Measurements from ENCODE around the gene CCDC57. TPM values are rescaled to one million over a fixed set of nuclear protein-coding genes. Genes with fewer than 3 reads are reported as not detected.

Gene CCDC57
- total RNA-seq, 2 donors from 2014 or later: 19.4 to 58.1 TPM

DNA sequence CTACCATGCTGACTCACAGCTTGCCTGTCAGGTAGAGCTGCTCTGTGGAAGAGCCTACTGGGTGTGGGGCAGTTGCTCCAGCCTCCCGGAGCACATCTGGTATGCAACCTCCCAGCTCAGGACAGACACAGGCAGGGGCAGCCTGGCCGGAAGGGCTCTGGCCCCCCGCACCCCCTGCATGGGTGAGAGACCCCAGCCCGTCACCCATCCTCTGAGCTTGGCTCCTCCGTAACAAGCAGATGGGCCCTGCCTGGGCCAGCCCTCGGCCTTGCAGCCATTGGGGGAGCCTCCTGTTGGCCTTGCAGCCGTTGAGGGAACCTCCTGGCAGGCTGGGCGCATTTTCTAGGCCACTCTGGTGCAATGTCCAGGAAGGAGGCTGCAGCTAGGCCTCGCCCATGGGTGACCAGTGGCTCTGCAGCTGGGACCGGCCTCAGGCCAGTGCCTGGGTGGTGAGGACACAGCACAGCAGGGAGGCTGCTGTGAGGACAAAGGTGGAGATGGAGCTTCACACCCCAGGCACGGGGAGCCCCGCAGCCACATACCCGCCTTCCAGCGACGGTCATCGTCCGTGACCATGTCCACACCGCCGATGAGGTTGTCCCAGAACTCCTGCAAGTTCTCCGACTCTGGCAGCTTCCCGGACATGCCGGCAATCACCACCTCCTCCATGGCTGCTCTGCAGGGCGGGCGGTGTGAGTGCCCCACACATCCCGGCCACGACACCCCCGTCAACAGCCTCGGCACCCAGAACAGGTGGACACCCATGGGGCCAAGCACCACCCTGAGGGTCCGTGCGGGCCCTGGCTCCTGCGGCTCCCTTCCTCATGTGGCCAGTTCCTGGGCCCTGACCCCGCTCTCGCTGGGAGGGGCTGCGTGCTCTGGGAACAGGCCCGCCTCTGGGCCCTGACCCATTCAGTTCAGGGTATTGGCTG lies 116.6 kb downstream of the CCDC57 start:
- peak overlapping the region; percentile 80 for H3K4me3 ChIP-seq
- DNase-seq (ENCODE audit: low spot score): no peak
- TF ChIP-seq, protein P1, sequence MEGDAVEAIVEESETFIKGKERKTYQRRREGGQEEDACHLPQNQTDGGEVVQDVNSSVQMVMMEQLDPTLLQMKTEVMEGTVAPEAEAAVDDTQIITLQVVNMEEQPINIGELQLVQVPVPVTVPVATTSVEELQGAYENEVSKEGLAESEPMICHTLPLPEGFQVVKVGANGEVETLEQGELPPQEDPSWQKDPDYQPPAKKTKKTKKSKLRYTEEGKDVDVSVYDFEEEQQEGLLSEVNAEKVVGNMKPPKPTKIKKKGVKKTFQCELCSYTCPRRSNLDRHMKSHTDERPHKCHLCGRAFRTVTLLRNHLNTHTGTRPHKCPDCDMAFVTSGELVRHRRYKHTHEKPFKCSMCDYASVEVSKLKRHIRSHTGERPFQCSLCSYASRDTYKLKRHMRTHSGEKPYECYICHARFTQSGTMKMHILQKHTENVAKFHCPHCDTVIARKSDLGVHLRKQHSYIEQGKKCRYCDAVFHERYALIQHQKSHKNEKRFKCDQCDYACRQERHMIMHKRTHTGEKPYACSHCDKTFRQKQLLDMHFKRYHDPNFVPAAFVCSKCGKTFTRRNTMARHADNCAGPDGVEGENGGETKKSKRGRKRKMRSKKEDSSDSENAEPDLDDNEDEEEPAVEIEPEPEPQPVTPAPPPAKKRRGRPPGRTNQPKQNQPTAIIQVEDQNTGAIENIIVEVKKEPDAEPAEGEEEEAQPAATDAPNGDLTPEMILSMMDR (IDR thresholded peaks at IDR 0.05): no peak
- no peaks in the 10 kb centered on the region for H3K27me3 ChIP-seq (replicated peaks; ENCODE audit: insufficient read depth)
- no peak overlapping the region for H3K27ac ChIP-seq
- no peaks in the 10 kb centered on the region for H3K9me3 ChIP-seq
- H3K36me3 ChIP-seq: peaks cover 31% of the 10 kb centered on the region
- peaks cover 19 to 29% of the 10 kb centered on the region in 2 donors for H3K4me1 ChIP-seq (ENCODE audit: control insufficient read depth in 1 of 2, low read depth in 2 of 2)
- ATAC-seq (ENCODE audit: insufficient number of reproducible peaks, low FRiP score, low read depth): no peak

DNA sequence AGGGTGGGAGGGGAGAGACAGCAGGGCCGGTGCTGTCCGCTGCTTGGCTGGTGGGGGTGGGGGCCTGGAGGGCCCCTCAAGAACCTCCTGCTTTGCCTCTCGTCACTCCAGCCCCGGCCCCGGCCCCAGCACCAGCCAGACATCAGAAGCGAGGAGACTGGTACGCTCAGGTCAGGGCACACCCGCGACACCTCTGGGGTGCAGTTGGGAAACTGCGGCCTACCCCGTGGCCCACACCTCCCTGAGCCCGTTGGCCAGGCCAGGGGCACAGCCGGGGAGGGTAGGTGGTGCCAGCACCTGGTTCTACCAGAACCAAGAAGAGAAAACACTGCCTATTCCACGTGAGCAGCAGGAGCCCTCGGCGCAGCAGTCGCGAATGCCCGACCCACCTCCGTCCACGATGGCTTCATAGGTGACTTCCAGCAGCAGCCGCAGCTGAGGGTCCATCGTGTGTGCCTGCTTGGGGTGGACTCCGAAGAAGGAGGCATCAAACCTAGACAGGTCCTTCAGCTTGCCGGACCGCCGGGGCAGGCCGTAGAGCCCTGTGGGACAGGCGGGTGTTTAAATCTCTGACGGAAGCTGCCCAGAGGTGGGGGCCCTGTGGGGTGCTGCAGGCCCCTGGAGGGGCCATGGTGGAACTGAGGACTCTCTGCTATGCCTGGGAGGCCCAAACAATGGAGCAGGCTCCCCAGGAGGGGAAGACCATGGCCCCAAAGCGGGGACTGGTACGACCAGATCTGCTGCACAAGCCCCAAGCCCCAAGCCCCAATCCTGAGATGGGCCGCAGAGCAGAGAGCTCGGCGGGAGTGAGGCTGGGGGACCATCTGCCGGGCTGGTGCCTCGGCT lies 117.5 kb downstream of the CCDC57 start:
- Histone ChIP-seq H3K4me3 (no peak overlapping the region), H3K27ac (no peak overlapping the region), H3K4me1 (ENCODE audit: control insufficient read depth in 1 of 2, low read depth in 2 of 2) (peaks cover 19 to 29% of the 10 kb centered on the region in 2 donors), H3K9me3 (no peaks in the 10 kb centered on the region), H3K27me3 (replicated peaks; ENCODE audit: insufficient read depth) (no peaks in the 10 kb centered on the region), H3K36me3 (peaks cover 40% of the 10 kb centered on the region)
- ATAC-seq (ENCODE audit: insufficient number of reproducible peaks, low FRiP score, low read depth) (no peak), DNase-seq (ENCODE audit: low spot score) (no peak)
- TF ChIP-seq, protein P1 (IDR thresholded peaks at IDR 0.05): no peak

DNA sequence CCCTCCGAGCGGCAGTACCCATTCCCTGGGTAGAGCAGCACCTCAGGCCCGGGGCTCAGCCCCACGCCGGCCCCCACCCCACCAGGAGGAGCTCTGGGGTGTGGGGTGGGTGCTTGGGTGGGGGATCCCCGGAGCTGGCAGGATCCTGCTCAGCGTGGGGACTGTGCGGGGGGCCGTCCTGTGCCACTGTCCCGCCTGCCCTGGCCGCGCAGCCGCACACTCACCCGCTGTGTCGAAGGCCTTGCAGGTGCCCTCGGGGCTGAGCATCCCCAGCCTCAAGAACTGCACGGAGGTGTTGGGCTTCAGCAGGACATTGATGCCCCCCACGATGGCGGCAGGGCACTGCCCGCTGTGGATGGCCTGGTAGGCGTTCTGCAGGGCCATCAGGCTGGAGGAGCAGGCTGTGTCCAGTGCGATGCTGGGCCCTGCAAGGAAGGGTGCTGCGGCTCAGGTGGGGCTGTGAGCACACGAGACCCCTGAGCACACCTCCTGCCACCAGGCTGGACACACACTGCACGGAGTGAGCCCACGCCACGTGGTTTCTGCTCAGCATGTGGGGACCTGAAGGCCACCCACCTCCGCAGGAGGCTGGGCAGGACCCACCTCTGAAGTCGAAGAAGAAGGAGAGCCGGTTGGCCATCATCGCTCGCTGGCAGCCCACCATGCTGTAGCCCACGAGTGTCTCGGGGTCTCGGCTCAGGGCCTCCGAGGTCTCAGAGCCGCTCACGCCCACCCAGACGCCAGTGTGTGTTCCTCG lies 119.5 kb downstream of the CCDC57 start:
- Histone ChIP-seq H3K36me3 (peaks cover 58% of the 10 kb centered on the region), H3K27ac (no peak overlapping the region), H3K27me3 (replicated peaks; ENCODE audit: insufficient read depth) (no peaks in the 10 kb centered on the region), H3K9me3 (no peaks in the 10 kb centered on the region), H3K4me3 (no peak overlapping the region), H3K4me1 (ENCODE audit: control insufficient read depth in 1 of 2, low read depth in 2 of 2) (peaks cover 10 to 18% of the 10 kb centered on the region in 2 donors)
- TF ChIP-seq, protein P1 (IDR thresholded peaks at IDR 0.05): no peak
- DNase-seq (ENCODE audit: low spot score): no peak
- no peak for ATAC-seq (ENCODE audit: insufficient number of reproducible peaks, low FRiP score, low read depth)

DNA sequence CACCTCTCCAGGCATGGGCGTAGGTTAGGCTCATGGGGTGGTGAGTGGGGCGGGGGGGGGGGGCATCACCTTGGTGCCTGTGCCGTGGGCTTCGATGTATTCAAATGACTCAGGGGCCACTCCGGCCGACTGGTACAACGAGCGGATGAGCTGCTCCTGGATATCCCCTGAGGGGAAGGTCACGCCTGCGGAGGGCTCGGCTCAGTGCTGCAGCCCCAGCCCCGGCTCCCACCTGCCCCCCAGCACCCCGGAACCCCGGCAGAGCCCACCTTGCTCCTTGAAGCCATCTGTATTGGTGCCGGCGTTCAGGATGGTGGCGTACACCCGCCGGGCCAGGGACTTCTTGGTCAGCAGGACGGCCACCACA lies 120.0 kb downstream of the CCDC57 start:
- H3K4me1 ChIP-seq (ENCODE audit: control insufficient read depth in 1 of 2, low read depth in 2 of 2): peaks cover 10 to 18% of the 10 kb centered on the region in 2 donors
- H3K4me3 ChIP-seq: no peak overlapping the region
- TF ChIP-seq, protein P1 (IDR thresholded peaks at IDR 0.05): no peak
- no peaks in the 10 kb centered on the region for H3K9me3 ChIP-seq
- peaks cover 63% of the 10 kb centered on the region for H3K36me3 ChIP-seq
- H3K27ac ChIP-seq: no peak overlapping the region
- no peak for ATAC-seq (ENCODE audit: insufficient number of reproducible peaks, low FRiP score, low read depth)
- H3K27me3 ChIP-seq (replicated peaks; ENCODE audit: insufficient read depth): no peaks in the 10 kb centered on the region
- DNase-seq (ENCODE audit: low spot score): no peak
